Measurements from ENCODE around the gene FNBP1L.

The FNBP1L gene

GRCh38 chr1:93591676-93592550 is 144.0 kb downstream of the FNBP1L start:
- Histone ChIP-seq H3K27ac (ENCODE audit: low read length) (no peak overlapping the region), H3K27me3 (ENCODE audit: control insufficient read depth in 1 of 2, insufficient read depth in 2 of 2, low read length in 2 of 2) (no peaks in the 10 kb centered on the region), H3K36me3 (ENCODE audit: control insufficient read depth in 2 of 2, insufficient read depth in 2 of 2, low read length in 2 of 2) (peaks cover 4 to 12% of the 10 kb centered on the region in 2 donors), H3K9me3 (ENCODE audit: control insufficient read depth in 2 of 2, low read length in 2 of 2) (no peaks in the 10 kb centered on the region), H3K4me1 (ENCODE audit: control insufficient read depth, insufficient read depth, low read length) (peaks cover 24% of the 10 kb centered on the region), H3K9ac (ENCODE audit: low read length in 2 of 2) (no peak overlapping the region), H3K4me3 (ENCODE audit: low read length in 2 of 2) (no peak overlapping the region)

- Histone ChIP-seq H3K36me3 (ENCODE audit: control insufficient read depth in 2 of 2, insufficient read depth in 2 of 2, low read length in 2 of 2) (peaks cover 4 to 12% of the 10 kb centered on the region in 2 donors), H3K27ac (ENCODE audit: low read length) (no peak overlapping the region), H3K9ac (ENCODE audit: low read length in 2 of 2) (no peak overlapping the region), H3K4me3 (ENCODE audit: low read length in 2 of 2) (no peak overlapping the region), H3K27me3 (ENCODE audit: control insufficient read depth in 1 of 2, insufficient read depth in 2 of 2, low read length in 2 of 2) (no peaks in the 10 kb centered on the region), H3K9me3 (ENCODE audit: control insufficient read depth in 2 of 2, low read length in 2 of 2) (no peaks in the 10 kb centered on the region), H3K4me1 (ENCODE audit: control insufficient read depth, insufficient read depth, low read length) (peaks cover 27% of the 10 kb centered on the region)
These were observed 144.6 kb downstream of the FNBP1L start for GRCh38 chr1:93592551-93592949.

DNA sequence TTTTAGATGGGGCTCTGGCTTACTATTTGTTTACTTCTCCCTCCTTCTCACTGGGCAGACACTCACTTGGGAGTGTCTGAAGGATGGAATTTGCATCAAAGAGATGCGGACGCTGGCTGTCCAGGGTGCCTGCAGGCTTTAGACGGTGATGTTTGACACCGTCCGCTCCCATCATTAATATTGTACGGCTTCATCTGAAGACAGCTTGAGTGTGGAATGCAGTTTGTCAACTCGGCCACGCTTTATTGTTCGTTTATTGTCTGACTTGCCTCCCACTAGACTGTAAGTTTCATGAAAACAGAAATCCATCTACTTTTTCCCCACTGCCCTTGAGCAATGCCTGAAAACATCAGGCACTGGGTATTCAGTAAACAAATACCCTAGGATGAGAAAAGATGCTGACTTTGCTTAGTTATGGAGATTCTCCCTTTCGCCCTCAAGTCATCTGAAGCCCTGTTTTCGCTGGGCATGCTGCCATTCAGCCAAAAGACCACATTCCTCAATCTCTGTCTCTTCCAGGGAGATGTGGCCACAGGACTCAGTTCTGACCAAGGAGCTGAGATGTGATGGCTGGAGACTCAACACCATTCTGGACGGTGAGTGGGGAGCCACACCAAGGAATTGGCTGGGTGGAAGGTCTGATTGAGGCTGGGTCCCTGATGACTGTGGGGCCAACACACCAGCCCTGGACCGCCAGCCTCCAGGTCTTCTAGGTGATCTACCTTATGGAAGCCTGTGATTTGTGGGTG is 146.1 kb downstream of the FNBP1L start:
- H3K4me1 ChIP-seq (ENCODE audit: control insufficient read depth, insufficient read depth, low read length) = peaks cover 38% of the 10 kb centered on the region
- H3K36me3 ChIP-seq (ENCODE audit: control insufficient read depth in 2 of 2, insufficient read depth in 2 of 2, low read length in 2 of 2) = peaks cover 0 to 6% of the 10 kb centered on the region in 2 donors
- H3K9me3 ChIP-seq (ENCODE audit: control insufficient read depth in 2 of 2, low read length in 2 of 2) = no peaks in the 10 kb centered on the region
- no peak overlapping the region for H3K27ac ChIP-seq (ENCODE audit: low read length)
- H3K4me3 ChIP-seq (ENCODE audit: low read length in 2 of 2) = no peak overlapping the region
- H3K27me3 ChIP-seq (ENCODE audit: control insufficient read depth in 1 of 2, insufficient read depth in 2 of 2, low read length in 2 of 2) = no peaks in the 10 kb centered on the region
- no peak overlapping the region for H3K9ac ChIP-seq (ENCODE audit: low read length in 2 of 2)

DNA sequence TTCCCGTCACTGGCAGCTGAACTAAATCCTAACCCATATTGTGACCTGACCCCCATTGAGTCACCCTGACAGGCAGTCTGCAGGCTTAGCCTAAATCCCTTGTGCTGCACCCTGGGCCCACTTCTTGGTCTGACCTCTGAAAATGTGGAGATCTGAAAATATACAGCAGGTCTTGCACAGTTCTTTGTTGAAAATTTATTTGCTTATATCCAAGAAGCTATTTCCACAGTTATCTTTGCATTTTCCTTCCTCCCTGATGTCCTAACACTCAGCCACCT is 146.6 kb downstream of the FNBP1L start:
- Histone ChIP-seq H3K27me3 (ENCODE audit: control insufficient read depth in 1 of 2, insufficient read depth in 2 of 2, low read length in 2 of 2) (no peaks in the 10 kb centered on the region), H3K27ac (ENCODE audit: low read length) (no peak overlapping the region), H3K4me1 (ENCODE audit: control insufficient read depth, insufficient read depth, low read length) (peaks cover 39% of the 10 kb centered on the region), H3K9ac (ENCODE audit: low read length in 2 of 2) (no peak overlapping the region), H3K36me3 (ENCODE audit: control insufficient read depth in 2 of 2, insufficient read depth in 2 of 2, low read length in 2 of 2) (peaks cover 0 to 6% of the 10 kb centered on the region in 2 donors), H3K4me3 (ENCODE audit: low read length in 2 of 2) (no peak overlapping the region), H3K9me3 (ENCODE audit: control insufficient read depth in 2 of 2, low read length in 2 of 2) (no peaks in the 10 kb centered on the region)

DNA sequence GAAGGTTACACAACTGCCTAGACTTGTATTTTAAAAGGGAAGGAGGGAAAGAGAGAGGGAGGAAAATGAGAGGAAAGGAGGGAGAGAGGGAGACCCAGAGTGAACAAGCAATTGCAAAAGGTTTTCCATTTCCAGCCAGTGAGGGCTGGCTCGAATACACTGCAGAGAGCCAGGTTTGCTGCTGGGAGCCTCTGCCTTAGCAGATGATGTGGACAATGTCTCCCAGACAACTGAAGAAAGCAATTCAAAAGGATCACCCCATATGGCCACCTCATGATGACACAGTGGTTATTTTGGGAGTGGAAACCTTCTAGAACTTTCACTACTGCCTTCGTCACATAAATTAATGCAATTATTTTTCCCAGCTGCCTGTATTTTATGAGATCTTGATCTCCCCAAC is 147.3 kb downstream of the FNBP1L start:
- Histone ChIP-seq H3K27ac (ENCODE audit: low read length) (no peak overlapping the region), H3K9me3 (ENCODE audit: control insufficient read depth in 2 of 2, low read length in 2 of 2) (no peaks in the 10 kb centered on the region), H3K4me1 (ENCODE audit: control insufficient read depth, insufficient read depth, low read length) (peaks cover 40% of the 10 kb centered on the region), H3K4me3 (ENCODE audit: low read length in 2 of 2) (no peak overlapping the region), H3K36me3 (ENCODE audit: control insufficient read depth in 2 of 2, insufficient read depth in 2 of 2, low read length in 2 of 2) (peaks cover 0 to 3% of the 10 kb centered on the region in 2 donors), H3K27me3 (ENCODE audit: control insufficient read depth in 1 of 2, insufficient read depth in 2 of 2, low read length in 2 of 2) (no peaks in the 10 kb centered on the region), H3K9ac (ENCODE audit: low read length in 2 of 2) (no peak overlapping the region)

- Histone ChIP-seq H3K9me3 (ENCODE audit: control insufficient read depth in 2 of 2, low read length in 2 of 2) (no peaks in the 10 kb centered on the region), H3K36me3 (ENCODE audit: control insufficient read depth in 2 of 2, insufficient read depth in 2 of 2, low read length in 2 of 2) (peaks cover 0 to 3% of the 10 kb centered on the region in 2 donors), H3K4me3 (ENCODE audit: low read length in 2 of 2) (no peak overlapping the region), H3K27ac (ENCODE audit: low read length) (no peak overlapping the region), H3K27me3 (ENCODE audit: control insufficient read depth in 1 of 2, insufficient read depth in 2 of 2, low read length in 2 of 2) (no peaks in the 10 kb centered on the region), H3K4me1 (ENCODE audit: control insufficient read depth, insufficient read depth, low read length) (peaks cover 42% of the 10 kb centered on the region), H3K9ac (ENCODE audit: low read length in 2 of 2) (no peak overlapping the region)
These were observed 147.8 kb downstream of the FNBP1L start for GRCh38 chr1:93595743-93596142.

- no peaks in the 10 kb centered on the region for H3K27me3 ChIP-seq (ENCODE audit: control insufficient read depth in 1 of 2, insufficient read depth in 2 of 2, low read length in 2 of 2)
- no peaks in the 10 kb centered on the region for H3K9me3 ChIP-seq (ENCODE audit: control insufficient read depth in 2 of 2, low read length in 2 of 2)
- no peak overlapping the region for H3K9ac ChIP-seq (ENCODE audit: low read length in 2 of 2)
- H3K4me3 ChIP-seq (ENCODE audit: low read length in 2 of 2) = no peak overlapping the region
- peaks cover 0 to 3% of the 10 kb centered on the region in 2 donors for H3K36me3 ChIP-seq (ENCODE audit: control insufficient read depth in 2 of 2, insufficient read depth in 2 of 2, low read length in 2 of 2)
- peaks cover 43% of the 10 kb centered on the region for H3K4me1 ChIP-seq (ENCODE audit: control insufficient read depth, insufficient read depth, low read length)
- no peak overlapping the region for H3K27ac ChIP-seq (ENCODE audit: low read length)
These were observed 148.6 kb downstream of the FNBP1L start for GRCh38 chr1:93596329-93597089.

DNA sequence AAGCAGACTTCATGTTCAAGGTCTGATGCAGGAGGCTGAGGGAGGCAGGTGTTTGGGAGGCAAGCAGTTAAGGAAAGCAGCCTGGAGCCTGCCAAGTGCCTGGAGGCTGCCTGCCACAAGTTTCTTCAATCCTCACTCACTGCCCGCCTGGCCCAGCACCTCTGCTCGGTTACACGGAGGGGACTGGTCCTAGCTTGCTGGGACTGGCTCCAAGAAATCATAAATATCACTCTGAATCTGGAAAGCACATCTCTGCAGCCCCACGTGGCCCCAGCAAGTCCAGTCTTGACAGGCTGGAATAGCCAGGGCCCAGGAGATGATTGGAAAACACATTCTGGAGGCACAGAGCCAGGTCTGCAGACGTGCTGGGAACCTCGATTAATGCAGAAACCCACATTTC is 149.8 kb downstream of the FNBP1L start:
- H3K27me3 ChIP-seq (ENCODE audit: control insufficient read depth in 1 of 2, insufficient read depth in 2 of 2, low read length in 2 of 2) = no peaks in the 10 kb centered on the region
- no peaks in the 10 kb centered on the region for H3K9me3 ChIP-seq (ENCODE audit: control insufficient read depth in 2 of 2, low read length in 2 of 2)
- H3K4me1 ChIP-seq (ENCODE audit: control insufficient read depth, insufficient read depth, low read length) = peaks cover 36% of the 10 kb centered on the region
- no peaks in the 10 kb centered on the region for H3K36me3 ChIP-seq (ENCODE audit: control insufficient read depth in 2 of 2, insufficient read depth in 2 of 2, low read length in 2 of 2)
- H3K27ac ChIP-seq (ENCODE audit: low read length) = no peak overlapping the region
- H3K9ac ChIP-seq (ENCODE audit: low read length in 2 of 2) = peak overlapping the region in 1 of 2 donors; percentile 29
- peak overlapping the region in 1 of 2 donors; percentile 3 for H3K4me3 ChIP-seq (ENCODE audit: low read length in 2 of 2)

DNA sequence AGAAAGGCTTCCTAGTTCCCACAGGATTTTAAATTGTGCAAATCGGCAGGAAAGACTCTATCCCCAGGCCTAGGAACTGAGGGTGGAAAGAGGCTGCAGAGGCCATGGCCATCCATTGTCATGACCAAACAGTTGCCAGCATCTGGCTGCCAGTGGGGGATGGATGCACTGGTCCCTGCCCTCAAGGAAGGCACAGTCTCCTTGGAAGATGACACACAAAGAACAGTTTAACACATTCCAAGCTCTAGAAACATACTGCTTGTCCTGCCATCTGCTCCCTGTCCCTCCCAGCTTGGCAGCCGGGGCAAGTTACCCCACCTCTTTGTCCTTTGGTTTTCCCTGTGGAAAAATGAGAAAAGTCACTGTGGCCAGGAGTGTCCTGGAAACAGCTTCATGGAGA is 150.5 kb downstream of the FNBP1L start:
- no peaks in the 10 kb centered on the region for H3K27me3 ChIP-seq (ENCODE audit: control insufficient read depth in 1 of 2, insufficient read depth in 2 of 2, low read length in 2 of 2)
- peaks cover 0 to 2% of the 10 kb centered on the region in 2 donors for H3K36me3 ChIP-seq (ENCODE audit: control insufficient read depth in 2 of 2, insufficient read depth in 2 of 2, low read length in 2 of 2)
- no peaks in the 10 kb centered on the region for H3K9me3 ChIP-seq (ENCODE audit: control insufficient read depth in 2 of 2, low read length in 2 of 2)
- H3K27ac ChIP-seq (ENCODE audit: low read length) = no peak overlapping the region
- H3K4me1 ChIP-seq (ENCODE audit: control insufficient read depth, insufficient read depth, low read length) = peaks cover 31% of the 10 kb centered on the region
- H3K9ac ChIP-seq (ENCODE audit: low read length in 2 of 2) = no peak overlapping the region
- H3K4me3 ChIP-seq (ENCODE audit: low read length in 2 of 2) = no peak overlapping the region

GRCh38 chr1:93598861-93599439 is 151.0 kb downstream of the FNBP1L start:
- Histone ChIP-seq H3K4me3 (ENCODE audit: low read length in 2 of 2) (no peak overlapping the region), H3K9ac (ENCODE audit: low read length in 2 of 2) (no peak overlapping the region), H3K27me3 (ENCODE audit: control insufficient read depth in 1 of 2, insufficient read depth in 2 of 2, low read length in 2 of 2) (no peaks in the 10 kb centered on the region), H3K9me3 (ENCODE audit: control insufficient read depth in 2 of 2, low read length in 2 of 2) (no peaks in the 10 kb centered on the region), H3K4me1 (ENCODE audit: control insufficient read depth, insufficient read depth, low read length) (peaks cover 31% of the 10 kb centered on the region), H3K27ac (ENCODE audit: low read length) (no peak overlapping the region), H3K36me3 (ENCODE audit: control insufficient read depth in 2 of 2, insufficient read depth in 2 of 2, low read length in 2 of 2) (peaks cover 0 to 2% of the 10 kb centered on the region in 2 donors)
